SKM-1 treated with dmso at 0.1 percent for 144 hours (cell line): ENCODE measurements around the gene PHGDH.
"Not testable (repeated sequence)": the region's sequence is repeated elsewhere in the genome, so short reads cannot be mapped to it uniquely, and the experiment has no call there.

ENCODE experiments used
- DNase-seq: peaks from one replicate; lab custom pipeline; 2025; ENCODE audit not compliant: unreplicated experiment; lab: John Stamatoyannopoulos, UW

PHGDH gene

DNA sequence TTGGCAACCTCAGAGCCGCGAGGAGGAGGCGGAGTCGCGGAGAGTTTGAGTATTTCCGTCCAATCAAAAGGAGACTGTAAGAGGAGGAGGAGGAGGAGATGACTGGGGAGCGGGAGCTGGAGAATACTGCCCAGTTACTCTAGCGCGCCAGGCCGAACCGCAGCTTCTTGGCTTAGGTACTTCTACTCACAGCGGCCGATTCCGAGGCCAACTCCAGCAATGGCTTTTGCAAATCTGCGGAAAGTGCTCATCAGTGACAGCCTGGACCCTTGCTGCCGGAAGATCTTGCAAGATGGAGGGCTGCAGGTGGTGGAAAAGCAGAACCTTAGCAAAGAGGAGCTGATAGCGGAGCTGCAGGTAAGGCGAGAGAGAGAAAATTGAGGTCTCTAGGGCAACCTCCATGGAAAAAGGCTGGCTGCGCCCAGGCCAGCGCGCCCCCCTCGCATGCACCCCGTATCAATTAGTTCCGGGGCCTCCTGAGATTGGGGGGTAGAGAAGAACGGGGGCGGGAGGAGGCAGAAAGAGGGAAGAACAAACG, at the start of gene PHGDH:
TSS of gene PHGDH (plus strand) at position 131 of the 538 bp plus-strand sequence. CDS start at position 220, 89 bp downstream.
- DNase-seq, result peak; percentile 91

GRCh38 chr1:119662034-119662437, 49.7 kb upstream of the PHGDH start:
- no peak for DNase-seq

DNA sequence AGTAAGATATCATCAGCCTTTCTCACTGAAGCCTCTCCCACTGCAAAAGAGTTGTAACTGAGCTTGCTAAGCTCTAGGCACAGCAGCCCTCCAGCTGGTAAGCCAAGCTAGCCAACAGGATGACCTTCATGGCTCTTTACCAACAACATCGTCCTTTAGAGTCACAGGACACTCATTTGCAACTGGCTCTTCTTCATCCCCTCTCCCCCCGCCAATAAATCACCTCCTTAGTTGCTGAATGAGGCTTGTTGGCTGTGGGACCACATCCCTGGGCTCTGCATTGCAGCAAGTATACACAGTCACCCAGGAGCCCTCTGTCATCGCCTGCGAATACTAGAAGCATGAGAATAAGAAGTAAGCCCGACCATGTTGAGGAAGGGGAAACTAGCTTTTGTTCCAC, 47.7 kb upstream of the PHGDH start:
- no peak for DNase-seq

DNA sequence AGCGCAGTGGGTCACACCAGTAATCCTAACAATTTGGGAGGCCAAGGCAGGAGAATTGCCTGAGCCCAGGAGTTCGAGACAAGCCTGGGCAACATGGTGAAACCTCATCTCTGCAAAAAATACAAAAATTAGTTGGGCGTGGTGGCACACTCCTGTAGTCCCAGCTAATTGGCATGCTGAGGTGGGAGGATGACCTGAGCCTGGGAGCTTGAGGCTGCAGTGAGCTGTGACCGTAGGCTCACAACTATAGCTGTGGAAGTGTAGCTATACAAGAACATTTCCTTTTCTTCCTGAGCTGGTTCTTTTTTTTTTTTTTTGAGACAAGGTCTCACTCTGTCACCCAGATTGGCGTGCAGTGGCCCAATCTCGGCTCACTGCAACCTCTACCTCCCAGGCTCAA, 44.6 kb upstream of the PHGDH start:
- DNase-seq, result no peak

GRCh38 chr1:119670898-119671297, 40.8 kb upstream of the PHGDH start:
- no peak for DNase-seq

DNA sequence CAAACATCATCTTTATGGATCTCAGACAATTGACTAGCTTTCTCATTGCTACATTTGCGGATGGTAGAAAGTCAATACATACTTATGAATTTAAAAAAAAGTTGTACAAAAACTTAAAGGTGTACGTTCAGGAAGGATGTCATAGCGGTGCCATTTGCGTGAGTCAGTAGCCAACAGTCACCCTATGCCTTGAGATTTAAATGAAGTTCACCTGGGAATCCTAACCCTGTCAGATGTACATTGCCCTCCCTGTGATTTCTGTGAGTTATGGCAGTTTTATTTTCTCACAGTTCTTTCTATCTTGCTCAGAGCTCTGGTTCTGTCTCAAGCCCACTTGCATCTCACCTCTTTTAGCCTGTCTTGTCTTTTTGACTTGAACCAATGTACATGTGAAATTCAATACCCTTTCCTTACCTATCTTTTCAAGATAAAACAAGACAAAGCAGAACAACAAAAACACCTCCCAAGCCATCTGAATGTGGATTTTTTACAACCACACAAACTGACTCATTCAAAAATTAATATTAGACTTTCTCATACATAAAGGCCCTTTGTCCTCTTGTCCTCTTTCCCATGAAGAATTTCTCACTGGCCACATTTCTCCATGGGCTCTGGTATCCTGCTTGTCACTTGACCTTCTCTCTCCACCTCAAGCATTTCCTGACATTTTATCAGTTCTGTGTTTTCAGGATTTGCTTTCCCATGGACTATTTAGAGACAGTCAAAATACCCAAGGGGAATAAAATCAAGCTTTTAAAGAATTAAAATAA, 38.4 kb upstream of the PHGDH start:
- DNase-seq, result no peak

DNA sequence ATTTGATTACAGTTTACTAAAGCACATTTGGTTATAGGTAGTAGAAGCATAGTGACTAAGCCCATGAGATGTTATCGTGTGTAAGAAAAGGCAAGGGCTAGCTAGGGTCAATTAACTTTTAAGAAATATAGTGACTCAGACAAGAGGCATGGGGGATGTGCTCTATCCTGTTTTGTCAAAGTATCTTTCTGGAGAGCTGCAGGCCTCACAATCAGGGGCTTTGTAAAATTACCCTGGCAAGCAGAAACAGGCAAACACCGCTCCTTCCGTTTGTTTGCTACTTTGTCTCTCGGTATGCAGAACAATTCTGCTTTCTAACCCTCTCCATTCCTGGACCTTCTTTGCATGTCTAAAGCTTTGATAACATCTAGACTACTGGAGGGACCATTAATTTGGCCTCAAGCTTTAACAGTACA, 37.6 kb upstream of the PHGDH start:
- DNase-seq, result no peak

- DNase-seq, result no peak
Observed at GRCh38 chr1:119674835-119675289, 36.9 kb upstream of the PHGDH start.

DNA sequence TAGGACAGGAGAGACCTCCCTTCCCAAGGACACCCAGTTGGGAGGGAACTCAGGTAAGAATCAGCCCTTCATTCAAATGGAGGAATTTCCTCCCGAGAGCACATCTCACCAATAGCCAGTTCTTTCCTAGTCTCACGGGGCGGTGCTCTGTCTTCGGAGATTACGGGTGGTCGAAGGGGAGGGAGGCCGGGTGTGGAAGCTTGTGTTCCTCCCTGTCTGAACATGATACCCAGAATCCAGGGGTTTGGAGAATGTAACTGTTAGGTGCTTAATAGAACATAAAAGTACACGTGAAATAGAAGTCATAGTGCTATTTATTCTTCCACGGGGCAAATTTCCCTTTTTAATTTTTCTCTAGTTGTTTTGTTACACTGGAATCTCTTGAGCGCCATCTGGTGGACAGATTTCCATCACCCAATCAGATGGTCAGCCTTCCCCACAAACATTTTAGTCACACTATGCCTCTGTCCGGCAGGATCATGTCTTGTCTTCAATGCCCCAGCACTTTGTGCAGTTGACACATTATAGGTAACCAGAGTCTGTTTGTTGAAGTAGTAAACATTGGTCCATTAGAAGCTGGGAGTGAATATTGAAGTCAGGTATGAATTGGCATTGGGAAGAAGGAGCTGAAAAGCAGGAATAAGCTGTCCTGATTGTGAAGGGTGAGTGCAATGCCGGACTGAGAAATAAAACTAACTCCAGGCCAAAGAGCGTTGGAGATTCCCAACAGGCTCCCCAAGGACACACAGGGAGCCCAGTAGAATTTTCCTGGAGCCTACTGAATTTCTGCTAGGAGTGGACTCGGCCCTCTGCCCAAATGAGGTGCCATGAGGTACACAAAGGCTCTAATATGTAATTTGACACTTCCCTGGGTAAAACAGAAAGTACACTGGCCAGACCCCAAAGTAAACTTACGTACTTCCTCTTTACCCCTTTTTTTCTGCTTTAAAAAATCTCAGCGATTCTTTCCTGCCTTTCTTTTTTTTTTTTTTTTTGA, 36.1 kb upstream of the PHGDH start:
- peak; percentile 64 for DNase-seq

GRCh38 chr1:119676571-119677206, 35.0 kb upstream of the PHGDH start:
- DNase-seq, result no peak

- DNase-seq, result no peak
Observed at GRCh38 chr1:119679223-119679622, 32.5 kb upstream of the PHGDH start.

GRCh38 chr1:119680193-119680592, 31.5 kb upstream of the PHGDH start:
- DNase-seq, result no peak

GRCh38 chr1:119680723-119681122, 31.0 kb upstream of the PHGDH start:
- no peak for DNase-seq

DNA sequence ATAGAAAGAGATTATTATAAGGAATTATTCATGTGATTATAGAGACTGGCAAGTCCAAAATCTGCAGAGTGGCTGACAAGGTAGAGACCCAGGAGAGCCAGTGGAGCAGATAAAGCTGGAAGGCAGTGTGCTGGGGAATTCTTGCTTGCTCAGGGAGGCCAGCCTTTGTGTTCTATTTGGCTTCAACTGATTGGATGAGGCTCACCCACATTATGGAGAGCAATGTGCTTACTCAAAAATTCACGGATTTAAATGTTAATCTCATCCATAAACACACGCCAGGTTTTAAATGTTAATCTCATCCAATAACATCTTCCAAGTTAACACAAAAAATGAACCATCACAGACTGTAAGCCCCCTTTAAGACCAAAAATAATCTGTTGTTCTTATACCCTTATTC, 30.2 kb upstream of the PHGDH start:
- DNase-seq, result no peak

GRCh38 chr1:119682141-119682540, 29.6 kb upstream of the PHGDH start:
- DNase-seq, result no peak

GRCh38 chr1:119683893-119684292, 27.8 kb upstream of the PHGDH start:
- no peak for DNase-seq

- DNase-seq, result no peak
Observed at GRCh38 chr1:119686661-119687060, 25.1 kb upstream of the PHGDH start.

DNA sequence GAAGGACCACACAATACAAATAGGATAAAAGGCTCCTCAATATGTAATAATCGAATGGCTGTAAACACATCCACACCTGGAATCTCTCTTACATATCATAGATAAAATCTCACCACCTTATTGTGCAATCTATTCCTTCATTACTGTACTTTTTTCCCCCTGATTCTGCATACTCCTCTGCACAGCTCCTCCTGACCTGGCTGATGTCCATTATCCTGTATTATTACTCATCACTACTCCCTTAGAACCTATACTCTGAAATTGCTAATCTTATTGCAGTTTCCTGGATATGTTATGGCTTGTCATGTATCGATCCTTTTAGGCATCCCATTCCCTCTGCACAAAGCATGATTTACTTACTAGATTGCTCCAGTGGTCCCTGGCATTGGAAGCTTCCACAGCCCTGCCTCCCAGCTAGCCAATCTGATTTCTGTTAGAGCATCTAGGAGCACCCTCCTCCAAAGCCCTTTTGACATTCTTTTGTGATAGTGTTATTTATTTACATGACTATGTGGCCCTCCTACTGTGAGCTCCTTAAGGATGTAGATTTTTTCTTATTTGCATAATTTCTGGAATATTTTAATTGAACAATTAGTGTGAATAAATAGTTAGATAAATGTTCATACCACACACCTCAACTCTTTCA, 24.2 kb upstream of the PHGDH start:
- DNase-seq, result no peak

GRCh38 chr1:119688810-119689209, 22.9 kb upstream of the PHGDH start:
- DNase-seq, result no peak

GRCh38 chr1:119689511-119689910, 22.2 kb upstream of the PHGDH start:
- no peak for DNase-seq

DNA sequence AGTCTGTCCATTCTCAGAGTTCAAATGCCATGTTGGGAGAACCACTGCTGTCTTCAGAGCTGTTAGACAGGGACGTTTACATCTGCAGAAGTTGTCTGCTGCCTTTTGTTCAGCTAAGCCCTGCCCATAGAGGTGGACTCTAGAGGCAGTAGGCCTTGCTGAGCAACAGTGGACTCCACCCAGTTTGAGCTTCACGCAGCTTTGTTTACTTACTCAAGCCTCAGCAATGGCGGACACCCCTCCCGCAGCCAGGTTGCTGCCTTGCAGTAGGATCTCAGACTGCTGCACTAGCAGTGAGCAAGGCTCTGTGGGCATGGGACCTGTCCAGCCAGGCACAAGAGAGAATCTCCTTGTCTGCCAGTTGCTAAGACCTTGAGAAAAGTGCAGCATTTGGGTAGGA, 14.9 kb upstream of the PHGDH start:
- DNase-seq, result not testable (repeated sequence)
